HG03378 (cell line): ENCODE results near the gene SKAP1.

Source experiments
- ATAC-seq: cut with Tn5 transposase; IDR thresholded peaks from one replicate; pipeline ENCODE4 v1.9.1; 2021; ENCODE audit warnings: mild to moderate bottlenecking, moderate library complexity; ENCODE audit not compliant: unreplicated experiment

SKAP1 gene

GRCh38 chr17:48125829-48126531 lies 304.0 kb downstream of the SKAP1 start:
- no peak for ATAC-seq

GRCh38 chr17:48123776-48124388 lies 306.1 kb downstream of the SKAP1 start:
- no peak for ATAC-seq

- ATAC-seq = no peak
Measured at GRCh38 chr17:48123111-48123510, 306.9 kb downstream of the SKAP1 start.

DNA sequence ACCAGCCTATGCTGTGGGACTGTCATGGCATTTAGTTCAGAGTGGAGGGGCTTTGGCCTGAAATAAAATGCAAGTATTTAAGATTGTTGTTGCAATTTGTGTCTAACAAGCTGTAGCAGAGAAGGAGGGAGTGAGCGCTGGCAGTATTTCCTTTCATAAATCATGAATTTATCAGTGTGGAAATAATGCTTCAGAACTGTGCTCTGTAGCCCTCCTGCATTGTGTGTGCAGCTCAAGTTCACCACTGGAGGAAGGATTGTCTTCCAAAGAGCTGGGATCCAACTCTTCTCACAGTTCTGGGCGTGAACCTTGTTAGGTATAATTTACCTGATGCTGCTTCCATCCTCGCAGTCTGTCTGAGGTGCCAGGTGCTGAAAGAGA lies 307.4 kb downstream of the SKAP1 start:
- no peak for ATAC-seq

- ATAC-seq = no peak
Measured at GRCh38 chr17:48121923-48122664, 307.9 kb downstream of the SKAP1 start.

- peak; percentile 39 for ATAC-seq
Measured at GRCh38 chr17:48113201-48113676, 316.8 kb downstream of the SKAP1 start.

GRCh38 chr17:48111937-48112241 lies 318.1 kb downstream of the SKAP1 start:
- no peak for ATAC-seq

DNA sequence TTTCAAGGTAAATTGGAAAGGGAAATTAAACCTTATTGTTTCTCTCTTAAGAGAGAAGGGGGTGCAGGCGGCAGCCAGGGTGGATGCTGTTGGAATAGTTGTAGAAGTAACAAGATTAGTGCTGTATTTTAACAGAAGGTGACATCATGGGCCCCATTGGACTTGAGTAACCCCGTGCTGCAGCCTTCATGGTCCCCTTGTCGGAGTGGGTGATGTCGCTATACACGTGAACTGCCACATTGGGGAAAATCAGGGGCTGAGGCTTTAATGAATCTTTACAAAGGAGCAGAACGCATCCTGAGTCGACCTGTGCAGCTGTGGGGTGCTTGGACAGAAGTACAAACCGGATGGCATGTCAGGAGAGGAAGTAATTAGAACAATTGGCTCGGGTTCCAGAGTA lies 319.3 kb downstream of the SKAP1 start:
- no peak for ATAC-seq

DNA sequence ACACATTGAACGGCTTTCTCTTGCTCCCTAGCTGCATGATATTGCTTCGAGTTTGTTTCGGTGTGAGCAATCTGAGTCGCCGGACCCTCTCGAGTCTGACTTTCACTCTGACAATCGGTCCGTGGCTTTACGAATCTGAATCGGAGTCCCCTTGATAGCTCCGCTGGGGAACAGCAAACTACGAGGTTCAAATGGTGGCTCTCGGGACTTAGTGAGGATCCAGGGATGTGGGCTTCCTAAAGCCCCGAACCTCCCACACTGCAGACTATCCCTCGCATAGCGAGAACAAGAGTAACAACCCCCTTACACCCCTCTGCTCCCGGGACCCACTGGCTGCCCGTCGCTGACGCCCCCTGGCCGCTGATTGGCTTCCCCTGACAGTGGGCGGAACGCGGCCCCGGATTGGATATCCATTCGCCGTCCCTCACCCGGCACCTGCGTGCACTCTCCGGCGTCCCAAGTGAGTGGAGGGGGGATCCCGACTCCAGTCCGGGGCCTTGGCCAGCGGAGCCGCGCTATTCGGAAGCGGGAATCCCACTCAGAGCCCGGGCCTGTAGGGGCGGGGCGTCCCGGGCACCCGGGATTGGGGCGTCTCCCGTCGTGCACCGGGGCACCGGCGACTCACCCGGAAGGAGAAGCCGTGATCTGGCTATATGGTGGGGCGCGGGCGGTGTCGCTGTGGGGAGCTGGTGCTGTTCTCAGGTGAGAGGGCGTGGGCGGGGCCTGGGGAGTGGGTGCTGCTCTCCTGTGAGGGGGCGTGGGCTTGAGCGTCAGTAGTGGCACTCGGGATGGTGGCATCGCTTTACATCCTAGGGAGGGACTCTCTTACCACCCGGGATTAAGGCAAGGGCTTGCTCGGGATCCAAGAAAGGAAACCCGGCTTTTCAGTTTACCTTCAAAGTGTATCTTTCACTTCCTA lies 322.6 kb downstream of the SKAP1 start, which contains the start of gene SNX11:
Gene SNX11 (plus strand): TSS at position 630 of the 919 bp plus-strand sequence. CDS start 4,278 bp downstream, outside the sequence.
- peak; percentile 57 for ATAC-seq

DNA sequence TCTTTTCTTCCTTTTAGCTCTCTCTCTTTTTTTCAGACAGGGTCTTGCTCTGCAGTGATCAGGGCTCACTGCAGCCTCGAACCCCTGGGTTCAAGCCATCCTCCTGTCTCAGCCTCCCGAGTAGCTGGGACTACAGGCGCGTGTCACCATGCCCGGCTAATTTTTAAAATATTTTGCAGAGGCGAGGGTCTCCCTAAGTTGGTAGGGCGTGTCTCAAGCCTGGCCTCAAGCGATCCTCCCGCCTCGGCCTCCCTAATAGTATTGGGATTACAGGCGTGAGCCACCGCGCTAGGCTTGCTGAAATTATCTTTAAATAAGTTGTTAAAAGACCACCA lies 323.2 kb downstream of the SKAP1 start:
- no peak for ATAC-seq

DNA sequence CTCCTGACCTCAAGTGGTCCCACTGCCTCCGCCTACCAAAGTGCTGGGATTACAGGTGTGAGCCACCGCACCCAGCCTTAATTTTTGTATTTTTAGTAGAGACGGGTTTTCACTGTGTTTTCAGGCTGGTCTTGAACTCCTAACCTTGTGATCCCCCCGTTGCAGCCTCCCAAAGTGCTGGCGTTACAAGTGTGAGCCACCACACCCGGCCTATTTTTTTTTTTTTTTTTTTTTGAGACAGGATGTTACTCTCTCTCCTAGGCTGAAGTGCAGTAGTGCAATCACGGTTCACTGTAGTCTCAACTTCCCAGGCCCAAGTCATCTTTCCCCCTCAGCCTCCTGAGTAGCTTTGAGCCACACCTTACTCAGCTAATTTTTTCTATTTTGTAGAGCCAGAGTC lies 325.6 kb downstream of the SKAP1 start:
- ATAC-seq = no peak

- ATAC-seq = no peak
Measured at GRCh38 chr17:48102798-48103715, 327.0 kb downstream of the SKAP1 start.

GRCh38 chr17:48102043-48102750 lies 327.8 kb downstream of the SKAP1 start:
- no peak for ATAC-seq

- peak; percentile 77 for ATAC-seq
Measured at GRCh38 chr17:48101012-48101720, 328.8 kb downstream of the SKAP1 start, which contains the start of gene CBX1. Gene CBX1 (minus strand): TSS chr17:48101478. CDS start chr17:48077004, 24,474 bp downstream.

GRCh38 chr17:48100591-48101011 lies 329.4 kb downstream of the SKAP1 start:
- no peak for ATAC-seq

- ATAC-seq = no peak
Measured at GRCh38 chr17:48100160-48100559, 329.9 kb downstream of the SKAP1 start.

- ATAC-seq = no peak
Measured at GRCh38 chr17:48095611-48096010, 334.4 kb downstream of the SKAP1 start.

- no peak for ATAC-seq
Measured at GRCh38 chr17:48093341-48094045, 336.5 kb downstream of the SKAP1 start.
